Measurements from ENCODE around the gene ODC1. TPM values are rescaled to one million over a fixed set of nuclear protein-coding genes. Genes with fewer than 3 reads are reported as not detected.

ODC1 gene
- total RNA-seq, 2 experiments from 2014 or later = 180 to 181 TPM

DNA sequence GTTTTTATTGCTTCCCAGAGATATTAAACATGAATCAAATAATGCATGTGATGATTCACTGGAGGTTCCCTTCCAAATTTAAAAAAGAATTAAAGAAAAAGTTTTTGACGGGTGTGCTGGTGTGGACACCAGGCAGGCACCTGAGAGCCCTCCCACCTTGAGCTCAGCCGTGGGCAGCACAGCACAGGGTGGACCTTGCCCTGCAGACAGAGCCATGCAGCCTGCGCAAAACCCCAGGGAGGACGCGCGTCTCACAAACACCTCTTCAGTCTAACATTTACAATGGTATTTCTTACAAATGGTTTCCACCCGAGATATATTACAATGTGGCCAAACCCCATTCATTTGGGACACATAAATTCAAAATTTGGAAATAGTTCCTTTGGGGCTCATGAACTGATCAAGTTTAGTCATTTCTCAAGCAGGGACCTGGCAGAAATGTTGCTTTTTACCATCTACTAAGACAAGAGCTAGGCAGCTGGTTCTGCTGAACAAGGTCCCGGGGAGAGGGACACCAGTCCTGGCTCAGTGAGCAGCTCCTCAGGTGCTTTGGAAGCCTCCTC is 45.4 kb downstream of the ODC1 start:
- Mint-ChIP-seq H3K36me3 (ENCODE audit: low read depth) (peaks cover 61% of the 10 kb centered on the region), H3K4me1 (ENCODE audit: low read depth) (peaks cover 69% of the 10 kb centered on the region), H3K27ac (peak overlapping the region; percentile 15), H3K9me3 (peaks cover 3% of the 10 kb centered on the region), H3K4me3 (no peak overlapping the region), H3K27me3 (no peaks in the 10 kb centered on the region)
- DNase-seq (no peak), ATAC-seq (no peak)
- intact Hi-C loops (cut with micrococcal nuclease) = no loop called here
- CTCF ChIA-PET = interaction anchor here (1.1 to 2.0 kb wide), 2 partner anchors 32 to 305 kb away, joined by 3 to 5 read pairs; no protein-coding TSS in a partner anchor
- TF ChIP-seq, protein P1, sequence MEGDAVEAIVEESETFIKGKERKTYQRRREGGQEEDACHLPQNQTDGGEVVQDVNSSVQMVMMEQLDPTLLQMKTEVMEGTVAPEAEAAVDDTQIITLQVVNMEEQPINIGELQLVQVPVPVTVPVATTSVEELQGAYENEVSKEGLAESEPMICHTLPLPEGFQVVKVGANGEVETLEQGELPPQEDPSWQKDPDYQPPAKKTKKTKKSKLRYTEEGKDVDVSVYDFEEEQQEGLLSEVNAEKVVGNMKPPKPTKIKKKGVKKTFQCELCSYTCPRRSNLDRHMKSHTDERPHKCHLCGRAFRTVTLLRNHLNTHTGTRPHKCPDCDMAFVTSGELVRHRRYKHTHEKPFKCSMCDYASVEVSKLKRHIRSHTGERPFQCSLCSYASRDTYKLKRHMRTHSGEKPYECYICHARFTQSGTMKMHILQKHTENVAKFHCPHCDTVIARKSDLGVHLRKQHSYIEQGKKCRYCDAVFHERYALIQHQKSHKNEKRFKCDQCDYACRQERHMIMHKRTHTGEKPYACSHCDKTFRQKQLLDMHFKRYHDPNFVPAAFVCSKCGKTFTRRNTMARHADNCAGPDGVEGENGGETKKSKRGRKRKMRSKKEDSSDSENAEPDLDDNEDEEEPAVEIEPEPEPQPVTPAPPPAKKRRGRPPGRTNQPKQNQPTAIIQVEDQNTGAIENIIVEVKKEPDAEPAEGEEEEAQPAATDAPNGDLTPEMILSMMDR (IDR thresholded peaks at IDR 0.05) = no peak
- POLR2A ChIA-PET = interaction anchor here (0.8 to 1.5 kb wide), 5 partner anchors 9 to 282 kb away, joined by 3 to 6 read pairs (median 3); no protein-coding TSS in a partner anchor

DNA sequence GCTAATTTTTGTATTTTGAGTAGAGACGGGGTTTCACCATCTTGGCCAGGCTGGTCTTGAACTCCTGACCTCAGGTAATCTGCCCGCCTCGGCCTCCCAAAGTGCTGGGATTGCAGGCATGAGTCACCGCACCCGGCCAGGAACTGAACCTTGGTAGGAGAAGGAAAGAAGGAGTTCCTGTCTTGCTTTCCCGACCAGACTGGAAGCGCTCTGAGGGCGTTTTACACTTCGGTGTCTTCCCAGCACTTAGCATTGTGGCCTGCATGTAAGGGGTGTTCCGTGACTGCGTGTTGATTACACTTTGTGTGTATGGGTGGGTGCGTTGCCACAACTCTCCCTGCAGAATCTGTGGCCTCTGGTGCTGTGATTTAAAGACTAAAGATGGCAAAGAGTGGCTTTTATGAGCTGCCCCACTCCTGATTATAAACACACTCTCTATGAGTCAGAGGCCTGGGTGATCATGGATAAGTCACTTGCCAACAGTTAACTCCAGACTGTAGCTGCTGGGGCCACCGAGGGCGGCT is 46.0 kb downstream of the ODC1 start:
- H3K4me1 Mint-ChIP-seq (ENCODE audit: low read depth) = peaks cover 64% of the 10 kb centered on the region
- peaks cover 61% of the 10 kb centered on the region for H3K36me3 Mint-ChIP-seq (ENCODE audit: low read depth)
- no peak for ATAC-seq
- no peak for DNase-seq
- CTCF ChIA-PET = interaction anchor here (2.0 kb wide), 1 partner anchor 32 kb away, joined by 5 read pairs; no protein-coding TSS in a partner anchor
- no peak overlapping the region for H3K4me3 Mint-ChIP-seq
- intact Hi-C loops (cut with micrococcal nuclease) = no loop called here
- TF ChIP-seq, protein P1 (IDR thresholded peaks at IDR 0.05) = no peak
- H3K9me3 Mint-ChIP-seq = peaks cover 3% of the 10 kb centered on the region
- no peaks in the 10 kb centered on the region for H3K27me3 Mint-ChIP-seq
- peak overlapping the region; percentile 63 for H3K27ac Mint-ChIP-seq
- POLR2A ChIA-PET = interaction anchor here (0.9 to 1.5 kb wide), 3 partner anchors 22 to 281 kb away, joined by 3 to 6 read pairs (median 6); no protein-coding TSS in a partner anchor

DNA sequence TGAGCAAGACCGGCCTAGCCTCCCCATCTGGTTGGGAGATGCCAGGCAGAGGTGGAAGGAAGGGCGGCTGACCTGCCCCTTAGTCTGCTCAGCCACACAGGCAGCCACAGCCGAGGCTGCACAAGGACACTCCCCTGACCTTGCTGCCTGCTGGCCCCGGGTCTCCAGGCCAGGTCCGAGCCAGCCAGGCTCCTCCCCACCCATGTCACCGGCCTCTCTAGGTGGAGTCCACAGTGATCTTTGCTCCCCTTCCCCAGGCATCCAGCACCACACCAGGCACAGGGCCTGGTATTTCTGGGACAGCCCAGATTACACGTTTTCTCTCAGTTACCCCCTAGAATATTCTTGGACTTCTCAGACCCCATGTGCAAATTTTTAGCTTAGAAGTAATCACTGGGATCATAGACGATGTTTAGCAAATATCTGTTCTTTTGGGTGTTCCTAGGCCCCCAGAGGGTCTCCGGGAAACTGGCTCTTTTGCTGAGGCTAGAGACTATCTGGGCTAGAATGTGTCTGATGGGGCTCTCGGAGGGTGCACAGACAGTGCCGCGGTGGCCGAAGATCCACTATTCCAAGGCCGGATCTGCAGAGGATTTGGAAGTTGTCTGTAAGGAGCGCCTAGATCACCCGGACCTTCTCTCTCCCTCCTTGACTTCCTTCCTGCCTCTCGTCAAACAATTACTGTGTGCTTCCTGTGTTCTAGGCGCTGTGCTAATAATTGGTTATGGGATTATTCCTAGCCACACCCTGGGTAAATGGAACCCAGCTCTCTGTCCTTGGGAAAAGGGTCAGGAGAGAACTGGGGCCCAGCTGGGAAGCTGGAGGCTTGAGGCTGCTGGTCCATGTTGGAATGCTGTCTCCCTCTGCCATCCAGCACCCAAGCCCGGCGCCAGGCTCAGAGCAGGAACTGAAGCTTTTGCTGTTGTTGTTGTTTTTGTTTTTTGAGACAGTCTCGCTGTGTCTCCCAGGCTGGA is 46.9 kb downstream of the ODC1 start:
- peak; percentile 9 for ATAC-seq
- CTCF ChIA-PET = no interaction called here
- no peak for DNase-seq
- Mint-ChIP-seq H3K4me3 (no peak overlapping the region), H3K4me1 (ENCODE audit: low read depth) (peaks cover 55% of the 10 kb centered on the region), H3K9me3 (peaks cover 3% of the 10 kb centered on the region), H3K27ac (peak overlapping the region; percentile 89), H3K36me3 (ENCODE audit: low read depth) (peaks cover 52% of the 10 kb centered on the region), H3K27me3 (no peaks in the 10 kb centered on the region)
- TF ChIP-seq, protein P1 (IDR thresholded peaks at IDR 0.05) = no peak
- POLR2A ChIA-PET = no interaction called here
- intact Hi-C loops (cut with micrococcal nuclease) = no loop called here

DNA sequence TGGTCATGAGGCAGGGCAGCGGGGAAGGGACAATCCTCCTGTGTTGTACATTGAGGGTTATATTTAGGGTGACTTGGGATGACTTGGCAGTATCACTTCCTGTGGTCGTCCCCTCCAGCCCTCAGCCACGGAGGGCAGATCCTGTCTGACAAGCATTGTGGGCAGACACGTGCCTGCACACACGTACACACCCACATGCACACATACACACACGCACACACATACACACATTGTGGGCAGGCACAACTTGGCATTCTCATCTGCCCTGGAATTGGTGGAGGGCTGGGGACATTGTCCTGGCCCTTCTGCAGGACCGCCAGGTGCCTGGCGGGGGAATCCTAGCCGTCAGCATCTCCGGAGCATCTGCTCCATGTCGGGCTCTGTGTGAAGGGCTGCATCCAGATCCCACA is 47.6 kb downstream of the ODC1 start:
- POLR2A ChIA-PET = interaction anchor here (1.2 kb wide), 1 partner anchor 69 kb away, joined by 5 read pairs; no protein-coding TSS in a partner anchor
- CTCF ChIA-PET = interaction anchor here (1.1 kb wide), 1 partner anchor 8 kb away, joined by 3 read pairs; no protein-coding TSS in a partner anchor
- ATAC-seq (peak; percentile 81), DNase-seq (peak; percentile 83)
- peaks cover 51% of the 10 kb centered on the region for H3K4me1 Mint-ChIP-seq (ENCODE audit: low read depth)
- peaks cover 46% of the 10 kb centered on the region for H3K36me3 Mint-ChIP-seq (ENCODE audit: low read depth)
- intact Hi-C loops (cut with micrococcal nuclease) = no loop called here
- H3K4me3 Mint-ChIP-seq = peak overlapping the region; percentile 28
- H3K9me3 Mint-ChIP-seq = peaks cover 3% of the 10 kb centered on the region
- H3K27me3 Mint-ChIP-seq = no peaks in the 10 kb centered on the region
- TF ChIP-seq, protein P1 (IDR thresholded peaks at IDR 0.05) = no peak
- peak overlapping the region; percentile 89 for H3K27ac Mint-ChIP-seq

All from activated CD8-positive, alpha-beta T cell treated with anti-CD3 and anti-CD28 coated beads for 36 hours (primary cell).